Activated CD8-positive, alpha-beta memory T cell treated with anti-CD3 and anti-CD28 coated beads for 4 hours (primary cell): ENCODE results near the gene SLC13A5.
"Not testable (repeated sequence)": the region's sequence is repeated elsewhere in the genome, so short reads cannot be mapped to it uniquely, and the experiment has no call there.

ENCODE experiments used
- DNase-seq, 2 donors: peaks; one replicate each; pipeline ENCODE4 v3.0.0-alpha.2; 2020; ENCODE audit warnings: low read depth in 2 of 2

The SLC13A5 gene

GRCh38 chr17:6684460-6684783 lies 28.7 kb downstream of the SLC13A5 start:
- DNase-seq = no peak

GRCh38 chr17:6683730-6684459 lies 29.3 kb downstream of the SLC13A5 start:
- no peak for DNase-seq

DNA sequence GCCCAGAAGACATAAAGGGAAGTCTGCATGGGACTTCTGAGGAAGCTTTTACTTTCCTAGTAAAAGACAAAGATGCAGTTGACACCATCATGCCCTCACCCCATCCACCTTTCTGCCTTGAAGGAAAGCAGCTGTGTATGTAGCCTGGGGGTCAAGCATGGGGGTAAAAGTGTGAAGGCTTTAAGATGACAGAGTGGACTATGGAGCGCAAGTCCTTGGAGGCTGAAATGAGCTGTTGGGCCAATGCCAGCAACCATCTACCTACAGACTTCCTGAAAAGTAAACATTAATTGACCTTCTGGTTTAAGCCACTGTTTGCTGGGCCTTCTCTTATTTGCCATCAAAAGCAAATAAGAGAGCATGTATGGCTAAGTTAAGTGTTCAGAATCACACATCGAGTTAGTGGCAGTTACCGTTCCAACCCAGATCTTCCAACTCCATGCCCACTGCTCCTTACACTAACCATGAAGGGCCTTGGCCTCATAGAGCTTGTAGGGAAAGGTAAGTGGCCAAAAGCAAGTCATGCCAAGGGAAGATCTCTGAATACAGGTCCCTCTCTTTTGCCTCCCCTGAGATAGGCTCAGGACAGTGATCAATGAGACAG lies 30.0 kb downstream of the SLC13A5 start:
- DNase-seq = no peak

- no peak for DNase-seq
Measured at GRCh38 chr17:6682339-6682738, 30.8 kb downstream of the SLC13A5 start.

DNA sequence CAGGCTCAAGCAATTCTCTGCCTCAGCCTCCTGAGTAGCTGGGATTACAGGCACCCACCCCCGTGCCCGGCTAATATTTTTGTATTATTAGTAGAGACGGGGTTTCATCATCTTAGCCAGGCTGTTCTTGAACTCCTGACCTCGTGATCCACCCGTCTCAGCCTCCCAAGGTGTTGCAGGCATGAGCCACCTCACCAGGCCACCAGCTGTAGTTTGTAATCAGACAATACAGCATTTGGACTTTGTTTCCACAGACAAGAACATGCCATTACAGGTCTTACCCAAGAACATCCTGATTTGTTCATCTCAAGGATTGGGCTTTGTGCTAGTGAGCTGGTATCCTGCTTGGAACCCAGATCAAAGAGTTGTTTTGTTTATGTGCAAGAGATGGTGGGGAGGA lies 31.5 kb downstream of the SLC13A5 start:
- no peak for DNase-seq

- no peak for DNase-seq
Measured at GRCh38 chr17:6681176-6681575, 32.0 kb downstream of the SLC13A5 start.

GRCh38 chr17:6679241-6679640 lies 33.9 kb downstream of the SLC13A5 start:
- DNase-seq = no peak

DNA sequence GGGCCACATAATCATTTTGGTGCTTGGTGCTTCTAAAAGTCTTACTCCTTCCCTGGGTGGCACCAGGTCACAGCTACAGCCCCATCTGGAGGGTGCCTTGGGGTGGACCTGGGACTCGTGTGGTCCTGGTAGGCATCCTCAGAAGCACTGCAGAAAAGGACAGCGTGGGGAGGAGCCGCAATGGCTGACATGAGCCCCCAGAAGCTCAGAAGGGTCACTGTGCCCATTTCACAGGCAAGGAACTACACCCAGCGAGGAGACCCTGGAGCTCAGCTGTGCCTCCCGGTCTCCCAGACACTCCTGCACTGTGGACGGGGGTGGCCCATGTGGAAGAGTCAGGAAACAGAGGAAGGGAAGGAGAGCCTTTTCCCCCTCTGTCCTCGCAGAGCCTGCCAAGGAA lies 35.2 kb downstream of the SLC13A5 start:
- no peak for DNase-seq

GRCh38 chr17:6677158-6677831 lies 35.9 kb downstream of the SLC13A5 start:
- no peak for DNase-seq

- DNase-seq = no peak
Measured at GRCh38 chr17:6676802-6677157, 36.4 kb downstream of the SLC13A5 start.

DNA sequence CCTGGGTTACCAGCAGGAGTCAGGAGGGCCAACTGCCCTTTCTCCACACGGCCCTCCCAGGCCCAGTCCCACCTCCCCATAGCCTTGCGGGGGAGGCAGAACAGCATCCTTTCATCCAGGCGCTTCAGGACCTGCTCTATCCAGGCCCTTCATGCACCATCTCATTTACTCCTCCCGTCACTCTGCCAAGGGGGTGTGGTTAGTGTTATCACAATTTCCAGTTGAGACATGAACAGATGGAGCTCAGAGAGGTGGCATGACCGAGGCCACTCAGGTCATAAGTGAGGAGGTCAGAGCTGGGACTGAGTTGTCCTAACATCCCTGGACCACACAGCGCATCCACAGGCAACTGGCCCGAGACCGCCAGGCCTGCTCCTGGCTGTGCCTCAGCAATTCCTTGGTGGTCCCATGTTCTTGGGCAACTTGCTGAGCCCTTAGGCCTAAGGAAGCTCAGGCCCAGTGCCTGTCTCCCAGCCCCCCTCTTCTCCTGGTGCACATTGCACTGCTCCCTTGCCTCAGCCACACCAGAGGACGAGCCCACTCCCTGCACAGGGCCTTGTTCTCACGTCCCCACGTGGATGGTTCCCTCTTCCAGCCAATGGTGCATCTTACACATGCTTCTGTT lies 37.9 kb downstream of the SLC13A5 start:
- DNase-seq = no peak

GRCh38 chr17:6674586-6674985 lies 38.6 kb downstream of the SLC13A5 start:
- DNase-seq = no peak

DNA sequence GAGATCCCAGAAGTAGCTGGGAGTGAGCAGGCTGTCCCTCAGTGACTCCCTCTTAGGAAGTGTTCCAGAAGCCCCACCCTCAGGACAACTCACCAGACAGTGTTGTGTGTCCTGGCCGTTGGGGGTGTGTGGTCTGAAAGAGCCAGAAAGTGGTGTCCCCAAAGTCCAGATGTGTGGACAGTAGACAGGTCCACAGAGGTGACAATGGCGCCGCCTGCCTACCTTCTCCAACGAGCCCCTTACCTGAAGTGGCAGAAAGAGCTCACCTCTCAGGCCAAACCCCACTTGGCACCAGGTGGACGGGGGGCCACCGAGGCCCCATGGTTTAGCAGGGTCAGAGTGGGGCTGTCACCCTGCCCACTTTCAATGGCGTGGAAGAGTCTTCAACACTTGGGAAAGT lies 41.7 kb downstream of the SLC13A5 start:
- DNase-seq = no peak

DNA sequence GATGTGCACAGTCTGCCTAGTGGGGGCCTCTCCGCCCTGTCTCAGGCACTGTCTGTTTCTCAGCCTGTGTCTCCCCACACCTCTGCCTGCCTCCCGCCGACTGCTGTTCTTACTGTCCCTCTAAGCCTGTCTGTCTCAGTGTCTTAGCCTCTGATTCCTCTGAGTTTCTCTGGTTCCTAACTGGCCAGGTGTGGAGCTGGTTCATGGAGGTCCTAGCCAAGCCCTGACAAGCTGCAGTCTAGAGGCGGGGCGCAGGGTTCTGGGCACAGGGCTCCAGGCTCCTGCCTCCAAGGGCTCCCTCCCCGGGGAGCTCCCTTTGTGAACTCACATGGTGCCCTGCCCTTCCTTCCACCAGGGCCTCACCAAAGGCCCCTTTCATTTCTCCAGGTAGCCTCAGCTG lies 42.2 kb downstream of the SLC13A5 start:
- DNase-seq = no peak

GRCh38 chr17:6670571-6670970 lies 42.6 kb downstream of the SLC13A5 start:
- no peak for DNase-seq

GRCh38 chr17:6669479-6670212 lies 43.5 kb downstream of the SLC13A5 start:
- DNase-seq = no peak

GRCh38 chr17:6668727-6669425 lies 44.3 kb downstream of the SLC13A5 start:
- DNase-seq = no peak

DNA sequence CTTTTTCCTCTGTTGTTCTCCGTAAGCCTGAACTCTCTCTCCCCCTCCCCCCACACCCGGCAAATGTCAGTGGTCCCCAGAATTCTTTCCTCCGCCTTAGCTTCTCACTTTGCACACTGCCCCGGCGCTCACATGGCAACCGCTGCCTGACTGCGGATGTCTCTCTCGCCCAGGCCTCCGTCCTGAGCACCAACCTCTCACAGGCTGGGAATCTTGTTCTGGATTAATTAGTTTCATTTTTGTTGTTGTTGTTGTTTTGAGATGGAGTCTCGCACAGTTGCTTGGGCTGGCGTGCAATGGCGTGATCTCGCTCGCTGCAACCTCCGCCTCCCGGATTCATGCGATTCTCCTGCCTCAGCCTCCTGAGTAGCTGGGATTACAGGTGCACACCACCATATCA lies 45.0 kb downstream of the SLC13A5 start:
- DNase-seq = no peak

- no peak for DNase-seq
Measured at GRCh38 chr17:6667516-6667915, 45.7 kb downstream of the SLC13A5 start.

DNA sequence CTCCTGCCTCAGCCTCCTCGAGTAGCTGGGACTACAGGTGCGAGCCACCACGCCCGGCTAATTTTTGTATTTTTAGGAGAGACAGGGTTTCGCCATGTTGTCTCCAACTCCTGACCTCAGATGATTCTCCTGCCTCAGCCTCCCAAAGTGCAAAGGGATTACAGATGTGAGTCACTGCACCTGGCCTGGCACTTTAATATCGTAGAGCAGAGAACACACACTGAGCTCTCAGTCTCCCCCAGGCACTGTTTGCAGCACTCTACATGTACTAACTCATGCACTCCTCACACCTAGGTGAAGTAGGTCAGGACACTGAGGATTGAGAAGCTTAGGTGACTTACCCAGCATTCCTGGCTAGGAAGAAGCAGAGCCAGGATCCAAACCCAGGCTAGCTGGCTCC lies 46.6 kb downstream of the SLC13A5 start:
- DNase-seq = no peak

DNA sequence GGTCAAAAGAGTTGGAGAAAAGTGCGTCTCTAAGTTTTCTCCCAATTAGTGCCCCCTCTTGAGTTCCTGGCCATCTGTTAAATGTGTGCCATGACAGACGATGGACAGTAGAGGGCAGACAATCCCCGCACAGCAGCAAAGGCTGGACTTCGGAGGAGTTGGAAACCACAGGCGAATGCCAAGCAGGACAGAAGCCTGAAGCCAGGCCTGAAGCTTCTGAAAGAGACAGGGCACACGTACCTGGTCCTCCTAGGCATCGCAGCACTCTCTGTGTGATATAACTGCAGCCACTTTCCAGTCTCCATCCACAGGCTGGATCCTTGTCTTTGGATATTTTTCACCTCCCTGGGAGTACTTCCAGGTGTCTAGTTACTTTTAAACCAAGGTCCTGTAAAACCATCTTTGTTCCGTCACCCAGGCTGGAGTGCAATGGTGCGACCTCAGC lies 47.1 kb downstream of the SLC13A5 start:
- no peak for DNase-seq

DNA sequence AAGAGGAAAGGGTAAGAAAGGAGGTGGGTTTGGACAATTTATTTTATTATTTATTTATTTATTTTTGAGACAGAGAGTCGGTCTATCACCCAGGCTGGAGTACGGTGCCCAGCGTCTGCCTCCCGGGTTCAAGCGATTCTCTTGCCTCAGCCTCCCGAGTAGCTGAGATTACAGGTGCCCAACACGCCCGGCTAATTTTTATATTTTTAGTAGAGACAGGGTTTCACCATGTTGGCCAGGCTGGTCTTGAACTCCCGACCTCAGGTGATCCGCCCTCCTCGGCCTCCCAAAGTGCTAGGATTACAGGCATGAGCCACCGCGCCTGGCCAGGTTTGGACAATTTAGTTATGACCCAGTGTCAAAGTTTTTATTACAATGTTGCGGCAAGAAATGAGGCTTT lies 50.0 kb downstream of the SLC13A5 start:
- not testable (repeated sequence) for DNase-seq
